HepG2 (cell line): ENCODE measurements around the gene HELZ2. TPM values are rescaled to one million over a fixed set of nuclear protein-coding genes. Genes with fewer than 3 reads are reported as not detected.

Experiments used
- CBX1 ChIP-seq: IDR thresholded peaks from one replicate; pipeline ENCODE4 v1.6.1; 2016; ENCODE audit warnings: antibody characterized with exemption, low read depth
- CBX2 ChIP-seq, 2 experiments: fragments of 200-600 bp in 1 of 2; sonication (generic); formaldehyde crosslinking in 1 of 2; IDR thresholded peaks; 2 replicates each; pipeline versions ENCODE4 v1.7.0 to v1.8.1; 2018 to 2022; ENCODE audit warnings: low read depth in 2 of 2, low read length in 1 of 2, mild to moderate bottlenecking in 1 of 2, missing genetic modification reagents in 1 of 2
- CCDC6 ChIP-seq: sonication (generic); formaldehyde crosslinking; IDR thresholded peaks from 2 replicates; pipeline ENCODE4 v1.8.1; 2022; ENCODE audit warnings: mild to moderate bottlenecking, missing genetic modification reagents, moderate library complexity
- GTF3A ChIP-seq: sonication (generic); formaldehyde crosslinking; conservative IDR thresholded peaks from 2 replicates; pipeline ENCODE4 v1.4.0; 2020; ENCODE audit warnings: mild to moderate bottlenecking, missing genetic modification reagents
- IRF2 ChIP-seq: IDR thresholded peaks from 2 replicates; pipeline ENCODE4 v1.6.1; 2018; ENCODE audit warnings: missing genetic modification reagents, missing compliant biosample characterization
- IRF9 ChIP-seq: sonication (generic); formaldehyde crosslinking; IDR thresholded peaks from 2 replicates; pipeline ENCODE4 v1.8.0; 2022; ENCODE audit warnings: missing genetic modification reagents, mild to moderate bottlenecking, borderline replicate concordance
- MEIS2 ChIP-seq: sonication (generic); formaldehyde crosslinking; IDR thresholded peaks from 2 replicates; pipeline ENCODE4 v1.9.0; 2021; ENCODE audit warnings: mild to moderate bottlenecking, missing genetic modification reagents
- NBN ChIP-seq: fragments of 450-650 bp; conservative IDR thresholded peaks from 2 replicates; pipeline ENCODE4 v1.6.1; 2017
- RBM22 ChIP-seq: fragments of 200-400 bp; formaldehyde crosslinking; optimal IDR thresholded peaks from 2 replicates; pipeline ENCODE3; 2017; ENCODE audit warnings: mild to moderate bottlenecking, low read length, moderate library complexity
- RNF2 ChIP-seq: fragments of 450-650 bp; conservative IDR thresholded peaks from 2 replicates; pipeline ENCODE4 v1.6.1; 2016; ENCODE audit warnings: low read depth
- TBL1XR1 ChIP-seq: fragments of 150-350 bp; IDR thresholded peaks from 2 replicates; pipeline ENCODE4 v1.6.1; 2014; ENCODE audit warnings: borderline replicate concordance, low read length; ENCODE audit not compliant: partially characterized antibody
- THAP9 ChIP-seq: sonication (generic); formaldehyde crosslinking; IDR thresholded peaks from 2 replicates; pipeline ENCODE4; 2020; ENCODE audit warnings: missing genetic modification reagents, mild to moderate bottlenecking, borderline replicate concordance
- TP53 ChIP-seq: sonication (generic); formaldehyde crosslinking; conservative IDR thresholded peaks from 2 replicates; pipeline ENCODE4 v1.4.0; 2020; ENCODE audit warnings: missing genetic modification reagents
- YEATS2 ChIP-seq: sonication (generic); formaldehyde crosslinking; IDR thresholded peaks from 2 replicates; pipeline ENCODE4 v1.4.0; 2020; ENCODE audit warnings: missing genetic modification reagents, borderline replicate concordance
- ZFX ChIP-seq: sonication (generic); formaldehyde crosslinking; IDR thresholded peaks from 2 replicates; pipeline ENCODE4 v1.4.0; 2020; ENCODE audit warnings: mild to moderate bottlenecking, low read depth, missing genetic modification reagents, moderate library complexity
- ZNF160 ChIP-seq: sonication (generic); formaldehyde crosslinking; IDR thresholded peaks from 2 replicates; pipeline ENCODE4 v1.8.0; 2022; ENCODE audit warnings: mild to moderate bottlenecking, inconsistent platforms, missing genetic modification reagents
- ZNF224 ChIP-seq: sonication (generic); formaldehyde crosslinking; IDR thresholded peaks from 2 replicates; pipeline ENCODE4 v1.5.0; 2020; ENCODE audit warnings: mild to moderate bottlenecking, missing genetic modification reagents
- ZNF274 ChIP-seq: sonication (generic); formaldehyde crosslinking; IDR thresholded peaks from 2 replicates; pipeline ENCODE4 v1.5.1; 2020; ENCODE audit warnings: mild to moderate bottlenecking, missing genetic modification reagents
- ZNF329 ChIP-seq: sonication (generic); formaldehyde crosslinking; IDR thresholded peaks from 2 replicates; pipeline ENCODE4 v1.9.0; 2021; ENCODE audit warnings: low read depth, mild to moderate bottlenecking, missing genetic modification reagents
- ZNF331 ChIP-seq: sonication (generic); formaldehyde crosslinking; IDR thresholded peaks from 2 replicates; pipeline ENCODE4 v1.4.0; 2020; ENCODE audit warnings: missing genetic modification reagents
- ZNF343 ChIP-seq: sonication (generic); formaldehyde crosslinking; IDR thresholded peaks from 2 replicates; pipeline ENCODE4 v1.4.0; 2020; ENCODE audit warnings: mild to moderate bottlenecking, missing genetic modification reagents
- ZNF44 ChIP-seq: sonication (generic); formaldehyde crosslinking; IDR thresholded peaks from 2 replicates; pipeline ENCODE4 v1.5.1; 2020; ENCODE audit warnings: mild to moderate bottlenecking, missing genetic modification reagents
- ZNF441 ChIP-seq: sonication (generic); formaldehyde crosslinking; IDR thresholded peaks from 2 replicates; pipeline ENCODE4 v1.7.0; 2021; ENCODE audit warnings: missing genetic modification reagents, borderline replicate concordance
- ZNF543 ChIP-seq: sonication (generic); formaldehyde crosslinking; IDR thresholded peaks from 2 replicates; pipeline ENCODE4 v1.4.0; 2020; ENCODE audit warnings: mild to moderate bottlenecking, missing genetic modification reagents
- ZNF597 ChIP-seq: sonication (generic); formaldehyde crosslinking; IDR thresholded peaks from 2 replicates; pipeline ENCODE4 v1.5.0; 2020; ENCODE audit warnings: missing genetic modification reagents
- ZNF768 ChIP-seq: sonication (generic); formaldehyde crosslinking; IDR thresholded peaks from 2 replicates; pipeline ENCODE4 v1.4.0; 2020; ENCODE audit warnings: missing genetic modification reagents
- polyA plus RNA-seq, 8 experiments: library from polyadenylated mRNA; depleted of rRNA in 3 of 8; stranded (reverse) in 7 of 8; unstranded in 1 of 8; fragments of >200 nt; fragmentation: Illumina TruSeq in 4 of 8; extraction: Trizol in 4 of 8; gene quantifications; 2 replicates each; pipeline versions ENCODE4 v1.2.1 to v1.2.3, GENCODE V29; 2011 to 2016; ENCODE audit warnings: low read depth in 4 of 8, missing spikeins in 1 of 8, mixed read lengths in 1 of 8; ENCODE audit not compliant: insufficient read depth in 1 of 8
- total RNA-seq, 5 experiments: library from RNA; depleted of rRNA; stranded (reverse); fragments of >200 nt; fragmentation: Illumina TruSeq; extraction: Trizol; gene quantifications; 2 replicates each; pipeline ENCODE4 v1.2.3, GENCODE V29; 2016; ENCODE audit warnings: low read depth in 1 of 5

HELZ2 gene
- total and polyA plus RNA-seq, 2 of the 13 experiments (the other 11 are each of a cell fraction or from before 2014, with no cell fraction given), result 9.6 to 10.1 TPM

- TF ChIP-seq ZFX (CRISPR knock-in tag), result no peak; the same call in 1 of the 2 replicates
- TF ChIP-seq ZNF274 (CRISPR knock-in tag), result peak; percentile 68; the same call in 1 of the 2 replicates
- no peak; the same call in 1 of the 2 replicates for TF ChIP-seq MEIS2 (CRISPR knock-in tag)
- 0 out of 2 replicates have a peak, but pooled peaks have one; percentile 25 for TF ChIP-seq ZNF331 (CRISPR knock-in tag)
- no peak for TF ChIP-seq ZNF441 (CRISPR knock-in tag)
- no peak for TF ChIP-seq ZNF343
- TF ChIP-seq ZNF160 (CRISPR knock-in tag), result no peak
- peak; percentile 56; the same call in 1 of the 2 replicates for TF ChIP-seq THAP9
- TF ChIP-seq TBL1XR1, result no peak
- TF ChIP-seq ZNF597 (CRISPR knock-in tag), result no peak
- TF ChIP-seq GTF3A, result no peak
- no peak for TF ChIP-seq RBM22
- peak; percentile 79; the same call in 1 of the 2 replicates for TF ChIP-seq IRF9 (CRISPR knock-in tag)
- TF ChIP-seq NBN, result no peak
- peak; percentile 18 for TF ChIP-seq CBX1
- TF ChIP-seq ZNF329 (CRISPR knock-in tag), result no peak
- peak; percentile 17 for TF ChIP-seq CCDC6 (CRISPR knock-in tag)
- TF ChIP-seq ZNF768 (CRISPR knock-in tag), result peak; percentile 70; the same call in 1 of the 2 replicates
- no peak for TF ChIP-seq ZNF224
- 0 out of 2 replicates have a peak, but pooled peaks have one; percentile 4 for TF ChIP-seq ZNF543 (CRISPR knock-in tag)
- TF ChIP-seq TP53, result no peak; the same call in 1 of the 2 replicates
- no peak for TF ChIP-seq YEATS2 (CRISPR knock-in tag)
- no peak for TF ChIP-seq ZNF44
- no peak for TF ChIP-seq CBX2 (IDR thresholded peaks at IDR 0.05; ENCODE audit: low read depth, low read length)
- TF ChIP-seq CBX2 (CRISPR knock-in tag; IDR thresholded peaks at IDR 0.05; ENCODE audit: low read depth), result peak; percentile 26; the same call in 1 of the 2 replicates
- no peak for TF ChIP-seq RNF2
- no peak; the same call in 1 of the 2 replicates for TF ChIP-seq IRF2 (CRISPR knock-in tag)
These were observed 1.0 kb upstream of the HELZ2 start (continued) for GRCh38 chr20:63574829-63575743.
